ENCODE results near the gene SPRR4. TPM values are rescaled to one million over a fixed set of nuclear protein-coding genes. Genes with fewer than 3 reads are reported as not detected.

Gene SPRR4
- total RNA-seq, 4 donors from 2014 or later = not detected

DNA sequence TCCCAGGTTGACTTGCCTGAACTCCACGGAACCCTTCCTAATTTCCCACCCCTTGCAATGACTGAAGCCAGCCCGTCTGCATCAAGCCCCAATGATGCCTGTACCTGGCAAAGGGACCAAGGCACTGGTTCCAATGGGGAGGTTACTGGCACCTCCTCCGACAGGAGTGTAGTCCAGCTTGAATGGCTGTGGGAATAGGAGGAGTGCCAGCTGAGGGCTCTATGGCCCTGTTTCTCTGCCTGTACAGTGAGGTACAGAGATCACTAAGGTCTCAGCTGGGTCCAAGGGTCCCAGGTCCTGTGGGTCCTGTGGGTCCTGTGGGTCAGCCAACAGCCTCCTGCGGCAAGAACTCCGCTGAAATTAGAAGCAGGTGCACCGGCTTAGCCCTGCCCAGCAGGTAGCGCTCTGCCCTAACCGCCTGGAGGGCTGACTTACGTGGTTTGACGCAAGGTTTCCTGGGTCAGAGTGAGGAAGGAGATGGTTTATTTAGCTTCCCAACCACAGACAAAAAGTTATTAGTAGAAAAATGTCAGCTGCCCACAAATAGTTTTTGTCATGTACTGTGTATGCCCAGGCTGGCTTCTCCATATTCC lies 9.9 kb upstream of the SPRR4 start:
- TF ChIP-seq, protein P1, sequence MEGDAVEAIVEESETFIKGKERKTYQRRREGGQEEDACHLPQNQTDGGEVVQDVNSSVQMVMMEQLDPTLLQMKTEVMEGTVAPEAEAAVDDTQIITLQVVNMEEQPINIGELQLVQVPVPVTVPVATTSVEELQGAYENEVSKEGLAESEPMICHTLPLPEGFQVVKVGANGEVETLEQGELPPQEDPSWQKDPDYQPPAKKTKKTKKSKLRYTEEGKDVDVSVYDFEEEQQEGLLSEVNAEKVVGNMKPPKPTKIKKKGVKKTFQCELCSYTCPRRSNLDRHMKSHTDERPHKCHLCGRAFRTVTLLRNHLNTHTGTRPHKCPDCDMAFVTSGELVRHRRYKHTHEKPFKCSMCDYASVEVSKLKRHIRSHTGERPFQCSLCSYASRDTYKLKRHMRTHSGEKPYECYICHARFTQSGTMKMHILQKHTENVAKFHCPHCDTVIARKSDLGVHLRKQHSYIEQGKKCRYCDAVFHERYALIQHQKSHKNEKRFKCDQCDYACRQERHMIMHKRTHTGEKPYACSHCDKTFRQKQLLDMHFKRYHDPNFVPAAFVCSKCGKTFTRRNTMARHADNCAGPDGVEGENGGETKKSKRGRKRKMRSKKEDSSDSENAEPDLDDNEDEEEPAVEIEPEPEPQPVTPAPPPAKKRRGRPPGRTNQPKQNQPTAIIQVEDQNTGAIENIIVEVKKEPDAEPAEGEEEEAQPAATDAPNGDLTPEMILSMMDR (IDR thresholded peaks at IDR 0.05 in 4 of 5, conservative IDR thresholded peaks at IDR 0.05 in 1 of 5) = no peak
- TF ChIP-seq POLR2A (IDR thresholded peaks at IDR 0.05) = no peak
- no peak for ATAC-seq
- intact Hi-C loops (cut with DNase I; ENCODE audit: low total_unique reads) (no loop called here), in situ Hi-C loops (cut with MboI; ENCODE audit: low sequenced_read_pairs in 4 of 4) (no loop called here)
- DNase-seq = no peak
- no peak overlapping the region for H3K27ac ChIP-seq
- H3K27me3 ChIP-seq = no peaks in the 10 kb centered on the region
- no peaks in the 10 kb centered on the region for H3K9me3 ChIP-seq
- H3K36me3 ChIP-seq = no peaks in the 10 kb centered on the region
- no peaks in the 10 kb centered on the region for H3K4me1 ChIP-seq
- H3K4me3 ChIP-seq = no peak overlapping the region

DNA sequence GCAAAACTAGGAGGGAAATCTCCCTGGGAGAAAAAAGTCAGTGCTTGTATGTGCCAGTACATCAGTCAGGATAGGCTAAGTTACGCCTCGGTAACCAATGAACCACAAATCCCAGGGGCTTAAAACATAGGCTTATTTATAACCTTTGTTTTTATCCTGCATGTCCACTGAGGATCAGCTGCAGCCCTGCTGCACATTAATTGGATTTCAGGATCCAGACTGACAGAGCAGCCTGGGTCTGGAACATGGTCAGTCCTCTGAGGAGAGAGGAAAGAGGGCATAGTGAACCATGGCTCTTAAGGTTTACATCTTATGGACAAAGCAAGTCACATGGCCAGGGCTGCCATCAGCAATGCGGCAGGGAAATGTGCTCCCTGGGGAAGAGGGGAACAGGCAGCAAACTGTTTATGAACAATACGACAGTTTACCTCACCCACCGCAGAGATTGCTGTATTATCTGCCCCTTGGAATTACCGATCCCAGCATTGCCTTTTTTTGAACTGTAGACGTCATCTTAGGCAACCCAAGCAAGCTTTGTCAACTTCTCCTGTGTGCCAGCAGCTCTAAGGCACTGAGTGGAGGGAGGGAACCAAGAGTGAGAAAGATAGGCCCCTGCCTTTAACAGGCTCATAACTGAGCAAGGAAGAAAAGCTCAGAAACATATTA lies 9.1 kb upstream of the SPRR4 start:
- in situ Hi-C loops (cut with MboI; ENCODE audit: low sequenced_read_pairs in 4 of 4) (no loop called here), intact Hi-C loops (cut with DNase I; ENCODE audit: low total_unique reads) (no loop called here)
- no peaks in the 10 kb centered on the region for H3K27me3 ChIP-seq
- no peaks in the 10 kb centered on the region for H3K36me3 ChIP-seq
- no peak overlapping the region for H3K27ac ChIP-seq
- H3K4me3 ChIP-seq = no peak overlapping the region
- DNase-seq (no peak), ATAC-seq (no peak)
- no peaks in the 10 kb centered on the region for H3K4me1 ChIP-seq
- H3K9me3 ChIP-seq = no peaks in the 10 kb centered on the region
- TF ChIP-seq, protein P1 (IDR thresholded peaks at IDR 0.05 in 4 of 5, conservative IDR thresholded peaks at IDR 0.05 in 1 of 5) = no peak
- TF ChIP-seq POLR2A (IDR thresholded peaks at IDR 0.05) = no peak

DNA sequence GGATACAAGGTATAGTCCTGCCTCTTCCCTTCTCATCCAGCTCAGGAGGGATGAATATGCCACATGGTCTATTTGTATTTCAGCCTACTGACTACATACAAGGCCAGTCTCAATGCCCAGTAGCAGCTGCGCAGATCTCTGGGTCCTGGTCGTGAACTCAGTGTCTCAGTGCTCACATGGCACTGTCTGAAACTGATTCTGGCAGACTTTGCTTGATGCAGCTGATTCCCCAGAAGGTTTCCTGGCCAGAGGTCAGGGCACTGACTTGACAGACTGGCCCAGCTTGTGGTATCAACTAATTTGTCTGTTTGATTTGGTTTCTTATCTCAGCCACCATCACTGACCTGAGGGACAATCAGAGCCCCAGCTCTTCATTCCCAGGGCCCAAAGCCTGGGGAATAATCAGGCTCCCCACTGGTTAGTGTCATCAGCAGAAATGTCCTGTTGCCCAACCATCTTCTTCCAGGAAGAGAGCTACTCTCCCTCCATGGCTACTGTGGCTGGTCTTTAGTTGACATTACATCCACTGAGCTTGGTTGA lies 7.5 kb upstream of the SPRR4 start:
- Histone ChIP-seq H3K4me1 (no peaks in the 10 kb centered on the region), H3K4me3 (no peak overlapping the region), H3K27me3 (no peaks in the 10 kb centered on the region), H3K27ac (no peak overlapping the region), H3K9me3 (no peaks in the 10 kb centered on the region), H3K36me3 (no peaks in the 10 kb centered on the region)
- ATAC-seq = no peak
- in situ Hi-C loops (cut with MboI; ENCODE audit: low sequenced_read_pairs in 4 of 4) (no loop called here), intact Hi-C loops (cut with DNase I; ENCODE audit: low total_unique reads) (no loop called here)
- no peak for DNase-seq
- TF ChIP-seq, protein P1 (IDR thresholded peaks at IDR 0.05 in 4 of 5, conservative IDR thresholded peaks at IDR 0.05 in 1 of 5) = no peak
- TF ChIP-seq POLR2A (IDR thresholded peaks at IDR 0.05) = no peak

DNA sequence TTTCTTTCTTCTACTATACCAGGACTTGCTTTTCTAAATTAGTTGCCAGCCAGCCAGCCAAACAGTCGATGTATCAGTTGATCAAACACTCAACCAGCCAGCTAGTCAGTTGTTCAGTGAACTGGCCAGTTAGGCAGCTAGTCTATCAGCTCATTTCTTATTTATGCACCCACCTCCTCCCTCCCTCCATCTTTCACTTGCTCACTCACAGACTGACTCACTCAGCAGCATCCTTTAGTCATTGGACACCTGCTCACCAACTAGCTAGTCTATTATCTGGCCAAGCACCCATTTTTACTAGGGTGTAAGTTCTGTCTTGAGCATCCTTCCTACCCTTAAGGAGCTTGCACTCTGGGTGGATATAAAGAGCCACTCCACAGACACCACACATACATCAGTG lies 5.9 kb upstream of the SPRR4 start:
- Histone ChIP-seq H3K9me3 (no peaks in the 10 kb centered on the region), H3K27me3 (no peaks in the 10 kb centered on the region), H3K36me3 (no peaks in the 10 kb centered on the region), H3K4me1 (no peaks in the 10 kb centered on the region), H3K4me3 (no peak overlapping the region), H3K27ac (no peak overlapping the region)
- intact Hi-C loops (cut with DNase I; ENCODE audit: low total_unique reads) = no loop called here
- ATAC-seq (no peak), DNase-seq (no peak)
- TF ChIP-seq, protein P1 (IDR thresholded peaks at IDR 0.05 in 4 of 5, conservative IDR thresholded peaks at IDR 0.05 in 1 of 5) = no peak
- TF ChIP-seq POLR2A (IDR thresholded peaks at IDR 0.05) = no peak
- in situ Hi-C loops (cut with MboI; ENCODE audit: low sequenced_read_pairs in 4 of 4) = no loop called here

Measured in gastrocnemius medialis (tissue), 4 donors.